GM18909 (cell line): Measurements from ENCODE around the gene EPB41L4B.
A peak's percentile ranks its signal among the peaks of the same experiment; 100 is the strongest.

Experiments used
- ATAC-seq: cut with Tn5 transposase; IDR thresholded peaks from one replicate; pipeline ENCODE4 v1.9.1; 2021; ENCODE audit warnings: mild to moderate bottlenecking; ENCODE audit not compliant: unreplicated experiment, poor library complexity

Gene EPB41L4B

DNA sequence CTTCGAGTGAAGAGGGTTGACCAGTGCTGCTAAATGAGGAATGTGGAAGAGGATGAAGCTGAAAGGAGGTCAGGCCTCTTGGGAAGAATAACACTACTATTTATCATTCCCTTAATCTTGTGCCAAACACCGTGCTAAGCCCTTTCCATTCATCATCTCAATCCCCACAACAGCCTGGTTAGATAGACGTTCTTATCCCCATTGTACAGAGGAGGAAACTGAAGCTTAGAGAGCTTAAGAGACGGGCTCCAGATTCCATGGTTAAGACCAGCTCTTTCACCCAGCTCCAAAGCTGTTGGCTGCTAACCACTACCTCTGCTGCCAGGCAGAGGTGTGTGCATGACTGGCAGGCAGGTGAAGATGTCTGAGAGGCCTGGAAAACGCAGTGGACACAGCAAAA lies 868 bp upstream of the EPB41L4B start:
- ATAC-seq, result no peak

DNA sequence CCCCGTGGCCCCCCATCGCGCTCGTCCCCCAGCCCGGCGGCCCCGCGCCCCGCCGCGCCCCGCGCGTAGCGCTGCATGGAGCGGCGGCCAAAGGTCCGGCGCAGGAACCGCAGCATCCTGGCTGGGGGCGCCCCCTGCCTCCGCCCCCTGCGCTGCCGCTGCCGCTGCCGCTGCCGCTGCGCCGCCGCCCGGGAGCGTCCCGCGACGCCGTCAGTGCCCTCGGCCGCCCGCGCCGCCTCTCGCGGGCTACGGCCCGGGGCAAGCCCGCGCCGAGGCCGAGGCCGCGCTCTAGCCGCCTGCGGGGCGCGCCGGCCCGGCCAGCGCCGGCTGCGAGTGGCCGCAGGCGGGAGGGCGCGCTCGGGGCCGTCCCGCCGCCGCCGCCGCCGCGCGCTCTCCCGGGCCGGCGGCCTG lies 523 bp downstream of the EPB41L4B start:
- peak; percentile 36 for ATAC-seq

DNA sequence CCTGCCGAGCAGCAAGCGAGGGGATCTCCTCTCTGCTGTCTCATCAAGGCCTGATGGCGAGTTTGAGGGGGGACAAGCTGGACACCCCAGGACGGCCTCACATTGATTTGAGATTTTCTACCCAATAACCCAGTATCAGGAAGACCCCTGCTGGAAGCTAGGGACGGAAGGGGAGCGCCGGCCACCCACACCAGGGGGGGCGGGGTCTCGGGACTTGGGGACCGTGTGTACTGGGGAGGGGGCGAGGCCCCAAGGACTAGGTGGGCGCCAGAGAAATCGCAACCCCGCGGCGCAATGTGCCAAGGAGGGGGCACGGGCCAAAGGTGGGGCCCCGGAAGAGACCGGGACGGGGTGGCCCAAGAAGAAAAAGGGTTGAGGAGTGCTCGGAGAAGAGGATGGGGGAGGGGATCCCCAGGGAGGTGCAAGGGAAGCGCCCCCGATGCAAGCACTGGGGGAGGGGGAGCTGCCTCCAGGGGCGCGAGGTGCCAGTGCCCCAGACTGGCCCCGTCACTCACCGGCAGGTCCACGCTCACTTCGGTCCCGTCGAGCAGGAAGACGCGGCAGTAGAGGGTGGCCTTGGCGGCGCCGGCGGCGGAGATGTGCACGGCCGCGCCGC lies 1.1 kb downstream of the EPB41L4B start:
- ATAC-seq, result peak; percentile 21

DNA sequence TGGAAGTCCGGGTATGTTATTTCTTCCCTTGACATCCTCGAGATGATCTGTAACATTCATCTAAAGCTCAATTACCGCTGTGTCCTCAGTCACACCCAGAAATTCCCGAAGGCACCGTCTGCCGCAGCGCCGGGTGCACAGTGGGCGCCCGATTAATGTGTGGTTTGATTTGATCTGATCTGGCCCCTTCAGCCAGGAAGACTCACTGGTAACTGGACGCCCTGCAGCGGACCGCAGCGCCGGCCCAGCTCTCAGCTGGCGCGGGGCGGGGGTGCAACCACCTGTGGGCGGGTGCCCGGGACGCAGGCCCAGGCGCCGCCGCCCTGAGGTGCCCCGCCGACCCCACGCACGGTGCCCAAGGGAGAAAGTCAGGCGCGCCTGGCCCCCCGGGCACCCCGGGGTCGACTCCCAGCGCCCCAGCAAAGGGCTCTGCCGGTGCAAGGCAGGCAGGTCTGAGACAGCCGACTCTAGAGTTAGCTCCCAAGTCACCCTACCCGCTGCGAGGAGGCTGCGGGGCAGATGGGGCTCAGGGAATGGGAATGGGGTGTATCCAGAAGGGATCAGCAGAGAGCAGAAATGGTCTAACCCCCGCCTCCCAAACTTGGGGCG lies 1.7 kb downstream of the EPB41L4B start:
- no peak for ATAC-seq

DNA sequence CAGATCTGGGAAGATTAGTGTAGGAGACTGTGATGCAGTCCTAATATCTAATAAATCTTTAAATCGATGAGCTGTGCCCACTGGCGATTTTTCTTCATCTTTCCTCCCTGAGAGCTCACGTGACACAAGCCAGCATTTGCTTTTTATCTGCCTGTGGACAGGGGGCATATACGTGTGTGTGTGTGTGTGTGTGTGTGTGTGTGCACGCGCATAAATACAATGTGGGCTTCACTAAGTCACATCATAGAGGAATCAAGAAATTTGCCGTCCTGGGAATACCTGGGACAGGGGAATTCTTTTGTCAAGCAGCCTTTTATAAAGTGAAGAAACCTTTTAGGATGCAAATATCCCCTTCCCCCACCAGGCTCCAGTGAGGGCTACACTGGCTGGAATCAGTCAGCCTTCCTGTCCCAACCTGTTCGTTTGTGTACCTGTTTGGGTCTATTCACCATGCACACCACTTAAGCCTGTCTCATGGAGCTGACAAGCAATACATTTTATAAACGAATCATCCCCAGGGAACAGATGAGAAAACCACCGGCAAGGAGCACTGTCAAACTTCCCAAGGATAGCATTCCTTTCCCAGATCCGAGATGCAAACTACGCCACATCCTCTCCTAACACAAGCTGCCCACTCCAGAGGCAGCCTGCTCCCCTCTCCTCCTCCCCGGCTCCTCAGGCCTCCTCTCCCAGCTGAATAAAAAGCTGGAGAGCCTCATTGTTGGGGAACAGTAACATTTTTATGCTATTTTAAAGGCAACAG lies 2.7 kb downstream of the EPB41L4B start:
- no peak for ATAC-seq

DNA sequence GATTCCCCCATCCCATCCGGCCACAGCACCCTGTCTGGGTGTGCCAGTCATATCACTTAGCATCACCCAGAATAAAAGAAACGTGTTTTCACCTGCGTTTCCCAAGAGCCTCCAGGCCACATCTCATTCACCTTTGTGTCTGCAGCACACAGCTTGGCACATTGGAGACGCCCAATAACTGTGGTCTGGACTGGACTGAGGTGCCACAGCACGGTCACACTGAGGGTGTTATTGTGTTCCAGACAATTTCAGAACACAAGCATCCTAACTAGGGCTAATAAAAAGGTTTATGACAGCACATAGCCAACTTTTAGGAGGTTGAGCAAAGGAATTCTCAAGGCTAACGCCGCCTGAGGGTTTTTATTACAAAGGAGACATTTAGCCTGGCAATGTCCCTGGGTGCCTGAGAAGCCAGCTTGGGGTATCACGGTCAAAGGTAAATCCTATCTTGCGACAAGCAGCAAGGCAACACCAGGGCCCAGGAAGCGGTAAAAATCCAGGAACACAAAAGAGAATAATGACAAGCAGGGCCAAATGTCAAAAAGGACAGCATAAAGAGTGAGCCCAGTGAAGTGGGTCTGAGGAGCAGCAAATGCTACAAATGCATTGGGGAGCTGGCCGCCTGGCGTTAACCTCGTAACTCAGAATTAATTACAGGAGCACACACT lies 3.4 kb downstream of the EPB41L4B start:
- no peak for ATAC-seq

DNA sequence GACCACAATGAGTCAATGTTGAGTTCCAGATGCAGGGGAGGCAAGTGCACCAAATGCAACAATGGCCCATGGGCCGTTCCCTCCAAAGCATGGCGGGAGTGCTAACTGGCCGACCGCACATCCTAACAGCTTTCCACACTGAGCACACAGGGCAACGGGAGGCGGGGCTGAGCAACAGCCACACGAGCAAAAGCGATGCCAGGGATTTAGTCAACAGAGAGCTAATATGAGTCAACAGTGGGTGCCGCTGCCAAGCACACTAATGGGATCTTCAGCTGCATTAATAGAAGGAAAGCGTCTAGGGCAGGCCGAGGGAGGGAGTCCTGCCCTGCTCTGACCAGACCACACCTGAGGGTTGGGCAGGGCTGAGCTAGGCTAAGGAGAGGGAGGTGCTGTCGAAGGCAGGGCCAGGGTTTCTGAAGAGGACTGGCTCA lies 4.6 kb downstream of the EPB41L4B start:
- ATAC-seq, result no peak

DNA sequence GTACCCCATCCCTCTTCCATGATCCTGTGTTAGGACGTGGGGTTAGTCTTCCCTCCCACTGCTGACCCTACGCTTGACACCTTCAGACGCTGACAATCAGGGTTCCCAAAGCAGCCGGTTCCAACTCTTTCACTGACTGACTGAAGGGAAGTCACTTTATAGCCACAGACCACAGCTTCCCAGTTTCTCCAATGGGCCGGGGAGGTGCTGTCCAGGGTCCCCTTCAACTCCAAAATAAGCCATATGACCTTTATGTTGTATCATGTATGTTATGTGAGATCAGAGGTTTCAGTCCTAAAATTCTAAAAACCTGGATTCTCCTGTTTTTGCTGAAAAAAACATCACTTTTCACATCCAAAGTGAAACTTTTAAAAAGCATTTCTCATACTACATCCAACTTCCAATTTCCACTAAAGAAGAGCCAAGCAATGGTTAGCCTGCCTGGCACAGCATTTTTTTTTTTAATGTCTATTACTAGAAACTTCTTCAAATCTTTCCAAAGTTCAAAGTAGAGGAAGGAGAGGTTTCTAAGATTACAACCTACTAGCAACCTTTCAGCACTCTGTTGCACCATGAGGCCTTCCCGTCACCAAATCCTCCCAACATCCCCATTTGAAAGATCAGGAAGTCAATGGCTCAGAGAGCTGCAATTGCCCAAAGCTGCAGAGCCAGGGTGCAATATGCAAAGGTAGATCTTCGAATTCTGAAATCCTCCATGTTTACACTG lies 5.2 kb downstream of the EPB41L4B start:
- no peak for ATAC-seq

DNA sequence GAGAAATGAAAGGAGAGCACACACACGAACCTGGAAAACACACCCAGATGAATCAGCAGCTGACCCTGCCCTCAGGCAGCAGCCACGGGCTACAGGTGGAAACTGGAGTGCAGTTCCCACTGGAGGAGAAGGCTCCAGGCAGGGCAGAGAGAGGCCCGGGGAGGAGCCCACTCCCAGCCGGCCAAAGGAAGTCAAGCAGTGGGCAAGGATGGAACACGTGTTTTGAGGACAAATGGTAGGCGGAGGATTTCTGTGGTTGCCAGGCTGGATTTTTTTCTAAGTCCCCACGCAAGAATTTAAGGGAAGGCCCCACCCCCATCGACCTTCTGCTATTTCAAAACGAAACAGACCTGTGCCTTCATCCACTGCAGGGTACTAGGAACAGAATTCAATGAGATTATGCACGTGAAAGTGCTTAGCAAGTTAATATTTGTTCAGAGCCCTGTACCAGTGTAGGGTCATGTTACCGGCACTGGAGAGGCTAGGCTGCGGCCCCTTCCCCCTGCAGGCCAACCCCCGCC lies 6.8 kb downstream of the EPB41L4B start:
- ATAC-seq, result no peak

DNA sequence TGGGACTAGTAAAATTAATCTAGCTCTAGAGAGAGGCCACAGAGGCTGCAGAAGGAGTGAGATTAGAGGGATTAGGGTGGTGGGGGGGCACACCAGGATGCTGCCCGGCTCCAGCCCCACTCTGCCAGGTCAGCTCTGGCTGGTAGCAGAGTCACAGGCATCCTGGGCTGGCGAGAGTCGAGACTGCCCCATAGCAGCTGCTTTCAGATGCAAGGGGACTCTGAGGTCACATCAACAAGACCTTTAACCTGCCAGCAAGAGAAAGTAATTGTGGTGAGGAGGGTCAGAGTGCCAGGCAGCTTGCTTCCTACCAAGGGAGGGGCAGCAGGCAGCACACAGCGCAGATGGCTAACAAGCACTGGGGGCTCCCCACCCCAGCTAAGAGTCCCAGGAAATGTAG lies 7.5 kb downstream of the EPB41L4B start:
- ATAC-seq, result no peak

DNA sequence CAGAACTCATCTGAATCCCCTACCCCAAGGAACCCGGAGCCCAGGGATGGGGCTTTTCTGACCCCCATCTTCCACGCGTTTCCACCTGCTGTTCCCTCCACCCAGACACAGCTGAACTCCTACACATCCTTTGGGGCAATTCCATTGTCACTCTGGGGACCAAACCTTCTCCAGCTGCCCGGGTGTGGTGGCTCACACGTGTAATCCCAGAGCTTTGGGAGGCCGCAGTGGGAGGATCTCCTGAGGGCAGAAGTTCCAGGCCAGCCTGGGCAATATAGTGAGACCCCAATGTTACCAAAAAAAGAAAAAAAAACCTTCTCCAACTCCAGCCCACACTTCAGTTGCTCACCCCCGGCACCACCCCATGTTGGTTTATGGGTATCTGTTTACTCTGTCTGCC lies 8.1 kb downstream of the EPB41L4B start:
- ATAC-seq, result no peak

DNA sequence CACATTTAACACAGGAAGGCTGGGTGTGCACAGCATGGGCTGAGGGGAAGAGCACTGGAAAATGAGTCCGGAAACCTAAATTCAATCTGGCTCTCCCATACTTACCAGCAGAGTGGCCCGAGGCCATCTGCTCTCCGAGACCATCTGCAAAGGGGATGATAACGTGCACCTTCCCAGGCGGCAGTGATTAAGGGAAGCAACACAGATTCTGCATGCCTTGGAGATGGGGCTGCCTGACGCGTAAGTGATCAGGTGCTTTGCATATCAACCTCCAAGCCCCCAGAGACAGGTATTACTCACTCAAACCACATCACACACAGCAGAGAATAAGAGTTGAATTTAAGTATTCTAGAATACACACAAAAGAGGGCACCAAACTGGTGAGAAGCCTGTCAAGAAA lies 9.1 kb downstream of the EPB41L4B start:
- ATAC-seq, result no peak

DNA sequence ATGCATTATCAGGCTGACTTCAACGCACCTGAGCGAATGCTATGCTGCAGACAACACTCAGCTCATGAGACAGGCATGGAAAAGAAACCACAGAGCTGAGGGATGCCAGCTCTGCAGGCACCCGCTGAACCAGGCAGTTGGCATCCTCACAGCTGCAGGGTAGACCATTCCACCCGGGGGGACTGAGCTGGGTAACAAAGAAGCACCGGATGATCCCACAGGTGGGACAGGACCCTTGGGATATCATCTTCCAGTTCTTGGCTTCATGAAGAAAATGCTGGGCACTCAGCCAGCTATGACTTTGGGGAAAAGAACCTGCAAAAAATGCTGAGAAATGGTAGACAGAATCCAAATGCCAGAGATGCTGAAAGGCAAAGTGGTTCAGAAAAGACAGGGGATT lies 9.6 kb downstream of the EPB41L4B start:
- ATAC-seq, result no peak

DNA sequence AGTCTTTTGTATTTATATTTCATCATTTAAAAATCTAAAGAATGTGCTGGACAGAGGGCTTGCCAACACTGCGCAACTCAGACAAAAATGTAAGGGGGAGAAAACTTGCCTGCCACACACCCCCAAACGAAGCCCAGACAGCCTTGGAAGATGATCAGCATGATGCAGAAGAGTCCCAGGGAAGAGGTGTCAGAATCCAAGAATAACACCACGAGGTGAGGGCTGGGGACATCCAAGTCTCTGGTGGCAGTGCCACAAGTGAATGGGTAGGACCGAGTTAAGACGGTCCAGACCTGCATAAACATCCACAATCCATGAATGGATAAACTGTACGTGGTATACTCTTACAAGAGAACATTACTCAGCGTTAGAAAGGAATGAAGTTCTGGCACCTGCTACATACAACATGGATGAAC lies 10.4 kb downstream of the EPB41L4B start:
- ATAC-seq, result no peak

DNA sequence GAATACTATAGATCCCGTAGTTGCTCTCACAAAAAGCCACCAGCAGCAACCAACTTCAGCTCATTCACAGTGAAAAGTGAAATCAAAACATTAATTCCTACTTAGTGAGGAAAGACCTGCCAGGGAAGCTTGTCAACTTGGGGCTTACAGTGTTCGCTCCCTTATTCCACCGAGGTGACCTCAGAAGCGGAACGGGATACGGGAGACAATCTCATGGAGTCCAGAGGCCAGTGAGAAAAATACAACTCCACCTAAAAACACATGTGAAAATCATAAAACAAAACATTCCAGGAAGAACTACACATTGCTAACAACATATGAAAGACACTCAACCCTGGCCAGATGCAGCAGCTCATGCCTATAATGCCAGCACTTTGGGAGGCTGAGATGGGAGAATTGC lies 11.6 kb downstream of the EPB41L4B start:
- no peak for ATAC-seq

DNA sequence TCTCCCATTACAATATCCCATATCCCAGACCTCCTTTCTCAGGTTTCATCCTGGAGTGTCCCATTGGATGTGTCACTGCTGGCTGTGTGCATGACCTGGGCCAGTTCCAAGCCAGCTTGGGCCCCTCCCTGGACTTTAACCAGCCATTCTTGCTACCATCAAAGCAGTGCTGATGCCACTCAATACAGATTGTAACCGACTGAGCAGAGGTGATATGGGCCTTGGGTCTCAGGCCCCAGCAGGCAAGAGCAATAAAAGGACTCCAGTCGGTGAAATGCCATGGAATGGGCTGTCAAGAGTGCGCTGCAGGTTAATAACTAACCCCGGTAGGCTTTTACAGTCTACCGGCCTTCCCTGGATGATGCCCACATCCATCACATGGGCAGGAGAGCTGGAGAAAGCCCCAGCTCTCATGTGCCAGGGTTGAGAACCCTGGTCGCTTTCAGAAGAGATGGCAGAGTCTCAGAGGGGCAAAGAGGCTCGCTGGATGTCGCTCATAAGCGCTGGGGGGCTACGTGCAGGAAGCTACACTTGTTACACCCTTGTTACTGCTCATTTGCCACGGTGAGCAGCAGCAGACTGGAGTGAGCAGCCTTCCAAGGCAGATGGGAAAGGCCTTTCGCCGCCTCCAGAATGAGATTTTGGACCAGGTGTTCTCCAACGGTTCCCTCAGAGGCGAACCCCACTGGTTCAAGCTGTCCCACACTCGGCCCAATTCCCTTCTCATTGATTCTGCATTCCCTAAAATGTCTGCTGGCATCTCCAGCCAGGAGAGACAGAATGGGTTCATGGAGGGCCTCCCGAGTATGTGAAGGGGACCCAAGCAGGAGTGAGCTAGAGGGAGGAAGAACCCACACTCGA lies 13.2 kb downstream of the EPB41L4B start:
- no peak for ATAC-seq

DNA sequence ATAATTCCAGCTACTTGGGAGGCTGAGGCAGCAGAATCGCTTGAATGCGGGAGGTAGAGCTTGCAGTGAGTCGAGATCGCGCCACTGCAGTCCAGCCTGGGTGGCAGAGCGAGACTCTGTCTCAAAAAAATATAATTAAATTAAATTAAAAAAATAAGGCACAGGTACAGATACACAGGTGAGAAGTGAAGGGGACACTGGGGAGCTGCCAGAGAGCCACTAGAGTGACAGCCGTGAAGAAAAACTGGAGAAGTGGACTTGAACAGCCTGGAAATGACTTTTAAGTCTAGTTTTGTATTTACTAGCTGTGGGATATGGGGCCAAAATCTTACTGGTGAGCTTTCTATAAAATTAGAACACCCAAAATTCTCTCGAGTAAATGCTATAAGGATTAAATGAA lies 15.1 kb downstream of the EPB41L4B start:
- no peak for ATAC-seq

DNA sequence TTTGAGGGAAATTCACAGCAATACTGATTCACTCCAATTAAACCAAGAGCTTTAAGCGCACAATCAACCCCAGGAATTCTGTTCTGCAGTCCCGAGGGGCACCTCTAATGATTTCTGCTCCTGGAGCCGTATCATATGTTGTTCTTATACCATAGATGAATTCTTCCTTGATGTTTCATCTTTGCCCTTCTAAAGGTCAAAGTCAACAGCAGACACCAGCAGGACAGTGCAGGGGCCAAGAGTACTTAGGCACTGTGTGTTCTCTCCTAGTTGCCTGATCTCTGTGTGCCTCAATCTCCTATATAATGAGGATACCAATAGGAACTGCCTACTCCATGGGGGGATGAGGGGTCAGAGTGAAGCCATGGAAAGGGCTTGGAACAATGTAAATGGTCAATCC lies 16.5 kb downstream of the EPB41L4B start:
- ATAC-seq, result no peak

DNA sequence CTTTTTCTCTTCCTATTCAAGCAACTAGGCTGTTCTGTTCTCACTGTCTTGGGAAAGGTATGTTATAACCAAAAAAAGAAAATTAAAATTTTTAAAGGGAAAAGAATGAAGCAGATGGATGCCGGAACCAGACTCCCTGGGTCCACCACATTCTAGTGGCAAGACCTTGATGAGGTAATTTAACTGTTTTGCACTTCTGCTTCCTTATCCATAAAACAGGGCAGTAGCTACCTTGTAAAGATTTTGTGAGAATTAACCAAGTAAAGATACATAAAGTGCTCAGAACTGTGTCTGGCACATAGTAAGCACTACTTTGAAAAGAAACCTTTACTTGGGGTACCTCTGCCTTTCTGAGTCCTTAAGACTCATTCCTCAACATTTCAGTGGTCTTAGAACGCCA lies 17.0 kb downstream of the EPB41L4B start:
- ATAC-seq, result no peak
